Measurements from ENCODE around the gene CCDC92B.

The CCDC92B gene

GRCh38 chr17:2697611-2698162 lies 51.8 kb downstream of the CCDC92B start:
- Mint-ChIP-seq H3K4me3 (no peak overlapping the region), H3K9me3 (no peaks in the 10 kb centered on the region), H3K4me1 (no peaks in the 10 kb centered on the region), H3K27me3 (ENCODE audit: low read depth) (no peaks in the 10 kb centered on the region), H3K27ac (no peak overlapping the region), H3K36me3 (ENCODE audit: low read depth) (peaks cover 2% of the 10 kb centered on the region)
- TF ChIP-seq, protein P1, sequence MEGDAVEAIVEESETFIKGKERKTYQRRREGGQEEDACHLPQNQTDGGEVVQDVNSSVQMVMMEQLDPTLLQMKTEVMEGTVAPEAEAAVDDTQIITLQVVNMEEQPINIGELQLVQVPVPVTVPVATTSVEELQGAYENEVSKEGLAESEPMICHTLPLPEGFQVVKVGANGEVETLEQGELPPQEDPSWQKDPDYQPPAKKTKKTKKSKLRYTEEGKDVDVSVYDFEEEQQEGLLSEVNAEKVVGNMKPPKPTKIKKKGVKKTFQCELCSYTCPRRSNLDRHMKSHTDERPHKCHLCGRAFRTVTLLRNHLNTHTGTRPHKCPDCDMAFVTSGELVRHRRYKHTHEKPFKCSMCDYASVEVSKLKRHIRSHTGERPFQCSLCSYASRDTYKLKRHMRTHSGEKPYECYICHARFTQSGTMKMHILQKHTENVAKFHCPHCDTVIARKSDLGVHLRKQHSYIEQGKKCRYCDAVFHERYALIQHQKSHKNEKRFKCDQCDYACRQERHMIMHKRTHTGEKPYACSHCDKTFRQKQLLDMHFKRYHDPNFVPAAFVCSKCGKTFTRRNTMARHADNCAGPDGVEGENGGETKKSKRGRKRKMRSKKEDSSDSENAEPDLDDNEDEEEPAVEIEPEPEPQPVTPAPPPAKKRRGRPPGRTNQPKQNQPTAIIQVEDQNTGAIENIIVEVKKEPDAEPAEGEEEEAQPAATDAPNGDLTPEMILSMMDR (IDR thresholded peaks at IDR 0.05; ENCODE audit: unreplicated experiment in 3 of 3), result no peak

DNA sequence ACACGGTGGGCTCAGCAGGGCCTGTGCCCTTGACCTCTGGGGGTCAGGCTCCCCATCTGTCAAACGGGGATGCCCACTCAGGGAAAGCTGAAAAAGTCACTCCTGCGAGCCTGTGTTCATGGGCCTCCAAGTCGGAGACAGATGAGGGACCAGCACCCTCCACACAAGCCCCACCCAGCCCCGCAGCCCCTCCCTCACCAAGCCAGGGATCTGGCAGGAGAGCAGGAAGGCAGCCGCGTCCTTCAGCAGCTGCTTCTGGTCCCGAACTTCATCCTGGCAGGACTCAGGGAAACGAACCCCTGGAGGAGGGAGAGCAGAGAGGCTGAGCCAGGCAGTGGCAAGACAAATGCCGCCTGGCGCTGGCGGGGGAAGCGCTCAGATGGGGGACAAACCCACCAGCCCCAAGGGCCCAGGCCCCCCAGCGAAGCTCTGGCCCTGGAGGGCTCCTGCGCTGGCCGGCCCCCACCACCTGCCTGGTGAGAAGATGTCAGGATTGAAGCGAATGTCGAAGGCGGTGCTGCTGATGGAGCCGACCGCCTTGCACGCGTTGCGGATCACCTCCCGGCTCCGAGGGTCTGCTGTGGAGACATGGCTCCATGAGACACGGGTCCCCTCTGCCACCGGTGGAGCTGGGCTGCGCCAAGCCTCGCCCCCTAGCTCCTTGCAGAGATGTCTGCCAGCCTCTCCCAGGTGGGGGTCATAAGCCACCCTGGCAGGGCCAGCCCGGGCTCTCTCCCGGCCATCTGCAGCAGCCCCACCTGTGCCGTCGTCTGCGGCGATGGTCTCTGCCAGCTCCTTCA lies 53.3 kb downstream of the CCDC92B start:
- Mint-ChIP-seq H3K27ac (no peak overlapping the region), H3K27me3 (ENCODE audit: low read depth) (no peaks in the 10 kb centered on the region), H3K36me3 (ENCODE audit: low read depth) (no peaks in the 10 kb centered on the region), H3K4me3 (no peak overlapping the region), H3K4me1 (no peaks in the 10 kb centered on the region), H3K9me3 (no peaks in the 10 kb centered on the region)
- TF ChIP-seq, protein P1 (IDR thresholded peaks at IDR 0.05; ENCODE audit: unreplicated experiment in 3 of 3), result no peak

GRCh38 chr17:2695243-2695960 lies 54.0 kb downstream of the CCDC92B start:
- TF ChIP-seq, protein P1 (IDR thresholded peaks at IDR 0.05; ENCODE audit: unreplicated experiment in 3 of 3), result no peak
- H3K4me1 Mint-ChIP-seq, result no peaks in the 10 kb centered on the region
- H3K9me3 Mint-ChIP-seq, result no peaks in the 10 kb centered on the region
- no peak overlapping the region for H3K4me3 Mint-ChIP-seq
- no peaks in the 10 kb centered on the region for H3K27me3 Mint-ChIP-seq (ENCODE audit: low read depth)
- no peaks in the 10 kb centered on the region for H3K36me3 Mint-ChIP-seq (ENCODE audit: low read depth)
- no peak overlapping the region for H3K27ac Mint-ChIP-seq

- Mint-ChIP-seq H3K36me3 (ENCODE audit: low read depth) (no peaks in the 10 kb centered on the region), H3K27me3 (ENCODE audit: low read depth) (no peaks in the 10 kb centered on the region), H3K4me1 (no peaks in the 10 kb centered on the region), H3K4me3 (no peak overlapping the region), H3K9me3 (no peaks in the 10 kb centered on the region), H3K27ac (no peak overlapping the region)
- TF ChIP-seq, protein P1 (IDR thresholded peaks at IDR 0.05; ENCODE audit: unreplicated experiment in 3 of 3), result no peak
These were observed 54.8 kb downstream of the CCDC92B start for GRCh38 chr17:2694381-2695242.

- TF ChIP-seq, protein P1 (IDR thresholded peaks at IDR 0.05; ENCODE audit: unreplicated experiment in 3 of 3), result no peak
- H3K27me3 Mint-ChIP-seq (ENCODE audit: low read depth), result no peaks in the 10 kb centered on the region
- H3K4me3 Mint-ChIP-seq, result no peak overlapping the region
- no peaks in the 10 kb centered on the region for H3K9me3 Mint-ChIP-seq
- no peaks in the 10 kb centered on the region for H3K36me3 Mint-ChIP-seq (ENCODE audit: low read depth)
- H3K27ac Mint-ChIP-seq, result no peak overlapping the region
- H3K4me1 Mint-ChIP-seq, result no peaks in the 10 kb centered on the region
These were observed 55.7 kb downstream of the CCDC92B start for GRCh38 chr17:2693561-2694380.

Data from nephron (organoid).